ENCODE results near the gene KIAA1217. TPM values are rescaled to one million over a fixed set of nuclear protein-coding genes. Genes with fewer than 3 reads are reported as not detected.

KIAA1217 gene
- total and polyA plus RNA-seq, 2 of the 4 experiments (the other 2 are of a cell fraction) = 3.4 to 4.4 TPM

- H3K9me3 ChIP-seq (ENCODE audit: control insufficient read depth, insufficient read depth, low read length) = no peaks in the 10 kb centered on the region
- no peak overlapping the region for H2BK120ac ChIP-seq (ENCODE audit: low read depth, low read length)
- H3K79me1 ChIP-seq (ENCODE audit: low read depth in 1 of 2, low read length in 2 of 2) = no peaks in the 10 kb centered on the region
- no peak overlapping the region for H2BK15ac ChIP-seq (ENCODE audit: low read depth, low read length)
- H2AK5ac ChIP-seq (ENCODE audit: low read depth, low read length) = no peak overlapping the region
- intact Hi-C loops (cut with micrococcal nuclease) = loop anchor here (5.0 kb wide), 1 partner anchor 155 kb away; no protein-coding TSS in a partner anchor
- H4K8ac ChIP-seq (ENCODE audit: low read depth in 2 of 2, low read length in 2 of 2) = no peak overlapping the region
- H3K36me3 ChIP-seq (ENCODE audit: control insufficient read depth, insufficient read depth, low read length) = no peaks in the 10 kb centered on the region
- no peak overlapping the region for H3K14ac ChIP-seq (replicated peaks; ENCODE audit: low read depth, low read length)
- H3K18ac ChIP-seq (ENCODE audit: low read depth, low read length) = no peak overlapping the region
- ATAC-seq (ENCODE audit: low read depth) = no peak
- H2AK9ac ChIP-seq (replicated peaks; ENCODE audit: low read depth, low read length, poor library complexity) = no peak overlapping the region
- in situ Hi-C loops (cut with MboI; ENCODE audit: low sequenced_read_pairs) = loop anchor here (25.0 kb wide), 1 partner anchor 1045 kb away; no protein-coding TSS in a partner anchor
- no peak overlapping the region for H3K27ac ChIP-seq (ENCODE audit: insufficient read depth, low read length)
- 0 out of 2 replicates have a peak, but pooled peaks cover 3% of the 10 kb centered on the region for H3K9me1 ChIP-seq (ENCODE audit: insufficient read depth, low read length)
- no peak overlapping the region for H4K5ac ChIP-seq (ENCODE audit: low read depth, low read length)
- no peak overlapping the region for H3K4ac ChIP-seq (ENCODE audit: low read depth, low read length)
- H3K9ac ChIP-seq (ENCODE audit: low read depth, low read length) = no peak overlapping the region
- no peak overlapping the region for H4K91ac ChIP-seq (ENCODE audit: insufficient read depth, low read depth, low read length)
- no peak for DNase-seq
- no peak overlapping the region for H3K56ac ChIP-seq (ENCODE audit: extremely low read depth, insufficient read depth, low read length)
- H3K4me2 ChIP-seq (ENCODE audit: low read depth, low read length) = no peak overlapping the region
- H3K27me3 ChIP-seq (ENCODE audit: control insufficient read depth, insufficient read depth, low read length) = peaks cover 1% of the 10 kb centered on the region
- no TSS peak for BruUV-seq (replicated peaks)
- no peak overlapping the region for H2AFZ ChIP-seq (replicated peaks; ENCODE audit: low read length, poor library complexity)
- POLR2A ChIA-PET (ENCODE audit: unreplicated experiment) = no interaction called here
- no peak overlapping the region for H3K4me3 ChIP-seq (ENCODE audit: insufficient read depth, low read depth, low read length)
- no peaks in the 10 kb centered on the region for H4K20me1 ChIP-seq (ENCODE audit: insufficient read depth, low read length)
- dilution Hi-C loops (cut with HindIII; ENCODE audit: low sequenced_read_pairs, unreplicated experiment) = no loop called here
- no peak overlapping the region for H2BK5ac ChIP-seq (ENCODE audit: low read depth, low read length, poor library complexity, severe bottlenecking)
- no peak overlapping the region for H2BK20ac ChIP-seq (ENCODE audit: low read depth, low read length)
- CTCF ChIA-PET = no interaction called here
- TF ChIP-seq CTCF (conservative IDR thresholded peaks at IDR 0.05; ENCODE audit: low read depth, low read length) (no peak), RFX5 (IDR thresholded peaks at IDR 0.05; ENCODE audit: low read depth, low read length) (no peak), RAD21 (IDR thresholded peaks at IDR 0.05; ENCODE audit: low read length) (no peak), FOS (IDR thresholded peaks at IDR 0.05; ENCODE audit: low read depth, low read length) (no peak), CHD1 (IDR thresholded peaks at IDR 0.05; ENCODE audit: low read depth, low read length) (no peak), RCOR1 (IDR thresholded peaks at IDR 0.05; ENCODE audit: insufficient replicate concordance, low read length) (no peak), MAZ (IDR thresholded peaks at IDR 0.05; ENCODE audit: borderline replicate concordance, low read depth, low read length) (no peak), USF2 (IDR thresholded peaks at IDR 0.05; ENCODE audit: low read depth, low read length) (no peak), MXI1 (IDR thresholded peaks at IDR 0.05; ENCODE audit: borderline replicate concordance, low read depth, low read length) (no peak), ELK1 (IDR thresholded peaks at IDR 0.05; ENCODE audit: borderline replicate concordance, low read depth, low read length) (no peak)
- no CpG with 5 or more reads among the region's 3 CpGs for WGBS, 2 experiments (ENCODE audit: extremely low coverage in 2 of 2, insufficient read length in 1 of 2)
- H3K4me1 ChIP-seq (ENCODE audit: control insufficient read depth, insufficient read depth, low read length) = peaks cover 4% of the 10 kb centered on the region; the same call in 1 of the 2 replicates
- H3K23ac ChIP-seq (ENCODE audit: low read depth, low read length) = no peak overlapping the region
Observed at GRCh38 chr10:24206926-24207325, 2.0 kb upstream of the KIAA1217 start.
